GM10266 (cell line): ENCODE results near the gene NMRK1.

Experiments
- DNase-seq: peaks from one replicate; pipeline ENCODE4 v3.0.0; 2012; ENCODE audit errors: extremely low spot score
- CTCF ChIP-seq: IDR thresholded peaks from 2 replicates; pipeline ENCODE4 v1.5.1; 2012; ENCODE audit warnings: mild to moderate bottlenecking, low read depth; ENCODE audit not compliant: control insufficient read depth, insufficient read depth; ENCODE audit errors: missing control alignments

The NMRK1 gene

GRCh38 chr9:75039801-75040200, 48.2 kb downstream of the NMRK1 start:
- TF ChIP-seq CTCF = no peak
- DNase-seq = no peak

GRCh38 chr9:75039009-75039408, 48.9 kb downstream of the NMRK1 start:
- no peak for TF ChIP-seq CTCF
- DNase-seq = no peak

- DNase-seq = no peak
- TF ChIP-seq CTCF = no peak
Measured at GRCh38 chr9:75036793-75037192, 51.2 kb downstream of the NMRK1 start.

GRCh38 chr9:75033791-75034473, 54.0 kb downstream of the NMRK1 start:
- DNase-seq = no peak
- TF ChIP-seq CTCF = no peak

GRCh38 chr9:75027187-75028107, 60.5 kb downstream of the NMRK1 start:
- DNase-seq = peak; percentile 67
- TF ChIP-seq CTCF = peak; percentile 53

- no peak for TF ChIP-seq CTCF
- no peak for DNase-seq
Measured at GRCh38 chr9:75023846-75024245, 64.1 kb downstream of the NMRK1 start.

GRCh38 chr9:75019654-75020053, 68.3 kb downstream of the NMRK1 start:
- no peak for TF ChIP-seq CTCF
- DNase-seq = no peak
